Stimulated activated CD4-positive, alpha-beta T cell treated with anti-CD3 and anti-CD28 coated beads, Interleukin-15, amount 100 ng/mL, for 1 hour (primary cell): ENCODE data around the gene RNF150.

Experiments used
- DNase-seq, 2 donors: peaks; one replicate each; pipeline ENCODE4 v3.0.0-alpha.2; 2020; ENCODE audit warnings: low read depth in 1 of 2, low spot score in 1 of 2

The RNF150 gene

DNA sequence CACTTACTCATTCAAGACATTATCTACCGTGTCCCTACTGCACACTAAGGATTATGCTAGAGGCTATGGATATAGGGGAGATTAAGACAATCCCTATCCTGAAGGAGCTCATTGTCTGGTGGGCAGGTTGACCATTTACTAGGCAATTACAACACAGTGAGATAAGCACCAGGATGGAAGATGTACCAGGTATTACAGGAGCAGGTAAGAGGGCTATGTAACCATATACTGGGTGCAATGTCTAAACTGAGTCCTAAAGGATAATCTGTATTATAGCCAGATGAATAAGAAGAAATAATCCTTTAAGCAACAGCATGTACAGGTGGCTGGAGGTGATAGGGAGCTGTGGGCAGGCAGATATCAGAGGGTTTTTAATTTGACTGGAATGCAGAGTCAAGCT lies 263.8 kb downstream of the RNF150 start:
- DNase-seq: no peak

DNA sequence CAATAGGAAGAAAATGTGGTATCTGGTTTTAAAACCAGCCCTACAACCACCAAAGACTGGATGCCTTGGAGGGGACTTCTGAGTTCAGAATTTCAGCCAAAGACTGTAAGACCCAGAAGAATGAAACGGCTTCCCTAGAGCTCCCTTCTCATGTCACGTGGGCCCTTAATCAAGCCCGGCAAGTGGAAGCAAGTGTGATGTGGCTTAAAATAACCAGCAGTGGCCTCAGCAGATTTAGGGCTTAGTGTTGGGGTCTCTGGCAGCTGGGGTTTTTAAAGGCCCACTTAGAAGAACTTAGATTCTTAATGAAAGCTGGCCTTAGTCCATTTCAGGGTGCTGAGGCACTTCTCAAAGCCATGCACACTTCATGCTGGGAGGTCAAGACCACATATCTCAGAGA lies 265.9 kb downstream of the RNF150 start:
- no peak for DNase-seq

DNA sequence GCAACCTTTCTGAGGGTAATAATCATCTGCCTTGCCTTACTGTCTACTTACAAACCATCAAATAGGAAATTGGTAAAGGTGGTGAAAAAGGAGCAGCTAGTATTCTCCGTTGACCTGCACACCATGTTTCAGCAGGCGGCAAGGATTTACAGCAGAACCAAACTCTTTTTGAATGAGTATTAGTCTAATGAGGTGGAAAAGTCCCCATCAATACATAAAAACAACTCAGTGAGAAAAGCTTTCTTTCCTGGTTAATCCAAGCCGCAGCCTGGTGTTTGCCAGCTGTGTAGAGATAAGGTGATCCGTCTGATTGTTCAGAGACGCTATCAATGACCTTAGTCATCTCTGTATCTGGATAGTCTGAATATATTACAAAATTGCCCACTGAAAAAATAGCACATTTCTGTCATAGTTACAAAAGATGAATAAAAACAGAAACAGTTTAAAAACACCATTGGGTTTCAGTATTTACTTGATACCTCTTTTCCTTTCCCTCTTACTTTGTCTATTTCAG lies 266.7 kb downstream of the RNF150 start:
- no peak for DNase-seq

DNA sequence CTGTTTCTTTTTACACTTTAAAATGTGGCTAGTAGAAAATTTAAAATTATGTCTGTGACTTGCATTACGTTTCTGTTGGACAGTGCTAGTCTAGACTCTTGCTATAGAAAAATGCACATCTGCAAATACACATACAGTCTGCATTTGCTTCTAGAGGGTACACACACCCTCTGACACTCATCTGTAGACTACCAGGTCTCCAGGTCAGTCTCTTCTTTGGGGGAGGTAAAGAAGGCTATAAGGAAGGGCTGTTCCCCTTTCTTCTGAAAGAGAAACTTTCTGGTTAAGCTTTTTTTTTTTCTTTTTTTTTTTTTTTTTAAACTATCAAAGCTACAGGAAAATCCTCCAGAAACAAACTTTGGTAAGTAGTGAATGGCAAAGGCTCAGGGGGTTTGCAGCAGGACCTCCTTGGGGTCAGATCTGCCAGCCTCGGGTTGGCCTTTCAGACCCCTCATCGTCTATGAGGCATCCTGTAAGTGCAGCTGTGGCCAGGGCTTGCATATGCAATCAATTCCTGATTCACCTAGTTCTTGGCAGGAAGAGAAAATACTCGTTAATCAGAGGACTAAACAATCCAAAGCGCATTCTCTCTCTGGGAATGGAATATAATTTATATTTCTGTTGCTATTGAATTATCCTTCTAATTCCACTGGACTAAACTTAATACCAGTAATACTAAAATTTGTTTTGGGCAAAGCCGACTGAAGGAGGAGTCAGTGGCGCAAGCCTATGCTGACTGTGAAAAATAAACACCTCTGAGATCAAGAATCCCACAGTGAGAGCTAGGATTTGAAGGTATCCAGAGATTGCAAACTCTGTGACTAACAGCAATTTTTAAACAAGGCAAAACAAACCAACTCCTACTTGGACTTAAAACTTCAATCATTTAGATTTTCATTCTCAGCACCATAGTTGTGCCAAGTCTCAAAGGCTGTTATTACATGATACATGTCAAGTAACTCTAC lies 267.7 kb downstream of the RNF150 start:
- no peak for DNase-seq

DNA sequence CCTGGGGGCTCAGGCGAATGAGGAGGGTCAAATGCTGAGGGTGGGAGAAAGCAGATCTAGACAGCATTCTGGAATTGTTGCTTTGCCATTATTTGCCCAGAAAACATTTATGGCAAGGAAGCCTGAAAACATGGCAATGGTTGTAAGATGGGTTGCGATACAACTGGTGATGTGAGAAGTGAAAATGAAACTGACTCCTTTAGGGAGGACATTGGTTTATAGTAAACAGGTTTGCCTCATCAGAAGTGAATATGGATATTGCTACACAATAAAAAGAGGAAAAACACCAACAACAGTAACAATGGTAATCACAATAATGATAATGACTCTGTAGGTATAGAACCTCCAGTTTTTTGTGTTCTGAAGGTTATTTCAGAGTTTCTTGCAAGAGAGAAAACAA lies 270.1 kb downstream of the RNF150 start:
- no peak for DNase-seq

GRCh38 chr4:140862177-140862442 lies 271.2 kb downstream of the RNF150 start:
- DNase-seq: no peak

- no peak for DNase-seq
These were observed 271.7 kb downstream of the RNF150 start for GRCh38 chr4:140861359-140862176.

DNA sequence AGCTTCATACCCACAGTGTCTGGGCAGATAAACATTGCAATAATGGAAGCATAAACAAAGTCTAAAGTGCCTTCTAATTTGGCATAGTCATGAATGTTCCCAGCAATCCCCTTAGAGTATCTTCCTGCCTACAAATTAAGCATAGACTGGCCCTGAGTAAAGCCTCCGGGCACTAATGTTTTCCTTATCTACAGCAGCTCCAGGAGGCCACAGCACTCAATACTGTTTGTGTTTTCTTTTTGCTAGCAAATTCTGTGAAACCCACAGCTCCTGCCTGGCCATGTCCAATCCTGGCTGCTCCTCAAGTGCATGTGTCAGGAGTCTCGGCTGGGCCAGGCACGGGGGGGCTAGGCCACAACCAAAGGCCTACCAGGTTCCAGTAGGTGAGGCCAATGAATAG lies 274.4 kb downstream of the RNF150 start:
- DNase-seq: no peak

DNA sequence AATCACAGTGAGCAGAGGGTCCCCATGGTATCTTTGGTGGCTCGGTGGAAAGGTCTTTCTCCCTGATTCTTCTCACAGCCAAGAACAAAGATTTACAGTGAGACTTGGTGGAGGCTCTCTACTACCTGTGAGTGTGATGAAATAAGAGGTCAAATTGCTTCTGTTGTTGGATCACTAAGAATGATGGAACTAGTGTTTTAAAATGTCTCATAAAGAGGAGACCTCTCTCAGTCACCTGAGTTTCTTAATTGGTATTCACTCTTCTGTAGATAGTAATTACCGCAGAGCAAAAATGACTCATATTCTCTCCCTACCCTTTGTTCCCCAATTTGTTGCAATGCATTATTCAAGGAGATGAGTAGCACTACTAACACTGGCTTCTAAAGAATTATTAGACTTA lies 276.2 kb downstream of the RNF150 start:
- no peak for DNase-seq

DNA sequence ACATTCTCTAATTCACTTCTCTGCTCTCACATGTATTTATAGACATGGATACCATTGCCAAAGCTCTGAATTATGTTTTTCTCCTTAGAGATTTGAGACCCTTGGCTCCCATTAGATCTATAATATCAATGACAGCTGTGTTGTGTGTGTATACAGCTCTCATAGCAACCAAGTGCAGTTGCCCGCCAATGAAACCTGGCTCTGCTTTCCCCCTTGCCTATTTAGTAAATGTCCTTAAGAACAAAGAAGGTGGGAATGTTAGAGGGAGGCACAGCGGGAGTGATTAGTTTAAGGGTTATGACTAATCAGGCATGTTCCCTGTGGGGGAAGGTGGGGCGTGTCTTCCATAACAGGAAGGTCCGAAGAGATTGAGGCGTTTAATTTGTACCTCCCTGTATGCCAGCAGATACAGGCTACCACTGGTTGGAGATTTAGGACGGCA lies 276.6 kb downstream of the RNF150 start:
- DNase-seq: no peak

- no peak for DNase-seq
These were observed 279.1 kb downstream of the RNF150 start for GRCh38 chr4:140854168-140854567.

DNA sequence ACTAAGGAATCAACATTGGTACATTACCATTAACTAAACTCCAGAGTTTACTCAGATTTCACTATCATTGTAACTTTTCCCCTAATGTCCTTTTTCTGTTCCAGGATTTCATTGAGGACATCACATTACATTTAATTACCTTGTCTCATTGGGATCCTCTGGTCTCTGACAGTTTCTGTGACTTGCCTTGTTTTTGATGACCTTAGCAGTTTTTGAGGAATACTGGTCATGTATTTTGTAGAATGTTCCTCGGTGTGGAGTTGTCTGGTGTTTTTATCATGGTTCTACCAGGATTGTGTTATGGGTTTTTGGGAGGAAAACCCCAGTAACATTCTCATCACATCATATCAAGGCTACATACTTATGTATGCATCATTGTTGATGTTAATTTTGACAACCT lies 281.5 kb downstream of the RNF150 start:
- DNase-seq: no peak

DNA sequence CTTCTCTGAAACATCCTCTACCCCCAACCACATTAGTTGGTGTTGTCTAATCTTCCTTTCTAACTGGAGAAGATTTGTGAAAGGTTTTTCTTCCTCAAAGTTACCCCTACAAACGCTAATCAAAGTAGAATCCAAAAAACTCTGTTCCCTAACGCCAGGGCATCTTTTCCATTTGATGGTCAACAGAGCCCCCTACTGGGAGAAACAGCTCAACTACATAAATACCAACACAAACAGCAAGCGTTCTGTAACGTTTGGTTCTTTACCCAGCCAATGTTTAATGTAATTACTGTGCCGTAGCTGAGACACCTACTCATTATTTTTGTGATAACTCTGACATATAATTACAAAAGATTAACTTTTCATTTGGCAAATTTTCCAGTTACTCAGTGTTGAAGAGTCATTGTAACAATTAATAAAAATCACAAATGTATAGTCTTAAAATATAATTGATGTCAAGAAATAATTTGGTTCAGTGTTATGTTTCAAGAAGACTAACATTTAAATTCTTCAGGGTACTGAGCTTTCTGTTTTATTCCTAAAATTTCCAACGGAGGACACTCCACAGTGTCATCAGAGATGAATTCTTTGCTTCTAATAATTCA lies 282.1 kb downstream of the RNF150 start:
- DNase-seq: no peak

- DNase-seq: no peak
These were observed 283.7 kb downstream of the RNF150 start for GRCh38 chr4:140849526-140849925.

- DNase-seq: no peak
These were observed 286.5 kb downstream of the RNF150 start for GRCh38 chr4:140846736-140847135.

GRCh38 chr4:140844061-140844460 lies 289.2 kb downstream of the RNF150 start:
- DNase-seq: no peak

- DNase-seq: no peak
These were observed 292.1 kb downstream of the RNF150 start for GRCh38 chr4:140841186-140841585.

GRCh38 chr4:140839888-140840790 lies 293.1 kb downstream of the RNF150 start:
- DNase-seq: no peak

- no peak for DNase-seq
These were observed 293.9 kb downstream of the RNF150 start for GRCh38 chr4:140839406-140839805.

DNA sequence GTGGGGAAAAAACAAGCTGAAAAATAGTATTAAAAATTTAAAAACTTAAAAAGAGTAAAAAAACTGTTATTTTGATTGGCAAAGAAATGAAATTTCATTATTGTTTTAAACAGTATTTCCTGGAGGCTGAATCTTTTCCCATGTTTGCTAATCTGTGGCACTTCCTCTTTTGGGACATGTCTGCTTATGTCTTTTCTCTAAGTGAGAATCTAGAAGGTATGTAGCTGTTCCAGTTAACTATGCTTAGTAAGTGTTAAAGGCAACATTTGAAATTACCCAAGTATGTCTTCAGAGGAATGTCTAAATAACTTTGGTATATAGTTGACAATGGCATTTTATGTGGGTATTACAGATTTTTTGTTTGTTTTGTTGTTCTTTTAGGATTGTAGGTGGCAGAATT lies 295.5 kb downstream of the RNF150 start:
- DNase-seq: no peak
